ENCODE data around the gene TSN.
A peak's percentile ranks its signal among the peaks of the same experiment; 100 is the strongest.

The TSN gene

DNA sequence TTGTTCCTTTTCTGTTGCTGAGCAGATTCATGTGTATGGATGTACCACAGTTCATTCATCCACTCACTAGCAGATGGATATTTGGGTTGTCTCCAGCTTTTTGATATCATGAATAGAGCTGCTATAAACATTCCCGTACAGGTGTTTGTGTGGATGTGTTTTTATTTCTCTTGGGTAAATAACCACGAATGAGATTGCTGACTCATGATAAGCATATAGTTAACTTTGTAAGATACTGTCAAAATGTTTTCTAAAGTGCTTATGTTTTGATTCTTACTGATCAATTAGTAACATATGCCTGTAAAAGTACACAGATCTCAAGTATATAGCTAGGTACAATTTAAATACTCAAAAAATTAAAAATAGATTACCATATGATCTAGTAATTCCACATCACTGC is 27.7 kb downstream of the TSN start:
- peak; percentile 14 for DNase-seq (ENCODE audit: low read depth)
- TF ChIP-seq, protein P1, sequence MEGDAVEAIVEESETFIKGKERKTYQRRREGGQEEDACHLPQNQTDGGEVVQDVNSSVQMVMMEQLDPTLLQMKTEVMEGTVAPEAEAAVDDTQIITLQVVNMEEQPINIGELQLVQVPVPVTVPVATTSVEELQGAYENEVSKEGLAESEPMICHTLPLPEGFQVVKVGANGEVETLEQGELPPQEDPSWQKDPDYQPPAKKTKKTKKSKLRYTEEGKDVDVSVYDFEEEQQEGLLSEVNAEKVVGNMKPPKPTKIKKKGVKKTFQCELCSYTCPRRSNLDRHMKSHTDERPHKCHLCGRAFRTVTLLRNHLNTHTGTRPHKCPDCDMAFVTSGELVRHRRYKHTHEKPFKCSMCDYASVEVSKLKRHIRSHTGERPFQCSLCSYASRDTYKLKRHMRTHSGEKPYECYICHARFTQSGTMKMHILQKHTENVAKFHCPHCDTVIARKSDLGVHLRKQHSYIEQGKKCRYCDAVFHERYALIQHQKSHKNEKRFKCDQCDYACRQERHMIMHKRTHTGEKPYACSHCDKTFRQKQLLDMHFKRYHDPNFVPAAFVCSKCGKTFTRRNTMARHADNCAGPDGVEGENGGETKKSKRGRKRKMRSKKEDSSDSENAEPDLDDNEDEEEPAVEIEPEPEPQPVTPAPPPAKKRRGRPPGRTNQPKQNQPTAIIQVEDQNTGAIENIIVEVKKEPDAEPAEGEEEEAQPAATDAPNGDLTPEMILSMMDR (IDR thresholded peaks at IDR 0.05; ENCODE audit: control insufficient read depth, extremely low read depth, insufficient read depth), result no peak
- H3K4me3 ChIP-seq (ENCODE audit: low read depth, low read length), result no peak overlapping the region

DNA sequence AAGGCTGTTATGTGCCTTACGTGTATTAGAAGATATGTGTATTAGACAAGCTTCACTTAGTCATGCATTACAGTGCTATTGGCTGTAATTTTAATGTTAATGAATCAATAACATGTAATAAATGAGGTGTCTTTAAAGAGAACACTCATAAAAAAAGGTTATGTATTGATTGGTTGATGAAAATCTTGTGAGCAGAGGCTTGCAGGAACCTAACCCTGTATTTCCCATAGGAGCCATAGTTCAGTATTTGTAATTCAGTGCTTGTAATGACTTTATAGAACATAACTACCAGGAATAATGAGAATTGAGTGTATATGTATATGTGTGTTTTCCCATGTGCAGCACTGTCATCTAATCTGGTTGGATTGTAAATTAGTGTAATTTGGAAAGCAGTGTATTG is 33.2 kb downstream of the TSN start:
- TF ChIP-seq, protein P1 (IDR thresholded peaks at IDR 0.05; ENCODE audit: control insufficient read depth, extremely low read depth, insufficient read depth), result no peak
- no peak overlapping the region for H3K4me3 ChIP-seq (ENCODE audit: low read depth, low read length)
- no peak for DNase-seq (ENCODE audit: low read depth)

DNA sequence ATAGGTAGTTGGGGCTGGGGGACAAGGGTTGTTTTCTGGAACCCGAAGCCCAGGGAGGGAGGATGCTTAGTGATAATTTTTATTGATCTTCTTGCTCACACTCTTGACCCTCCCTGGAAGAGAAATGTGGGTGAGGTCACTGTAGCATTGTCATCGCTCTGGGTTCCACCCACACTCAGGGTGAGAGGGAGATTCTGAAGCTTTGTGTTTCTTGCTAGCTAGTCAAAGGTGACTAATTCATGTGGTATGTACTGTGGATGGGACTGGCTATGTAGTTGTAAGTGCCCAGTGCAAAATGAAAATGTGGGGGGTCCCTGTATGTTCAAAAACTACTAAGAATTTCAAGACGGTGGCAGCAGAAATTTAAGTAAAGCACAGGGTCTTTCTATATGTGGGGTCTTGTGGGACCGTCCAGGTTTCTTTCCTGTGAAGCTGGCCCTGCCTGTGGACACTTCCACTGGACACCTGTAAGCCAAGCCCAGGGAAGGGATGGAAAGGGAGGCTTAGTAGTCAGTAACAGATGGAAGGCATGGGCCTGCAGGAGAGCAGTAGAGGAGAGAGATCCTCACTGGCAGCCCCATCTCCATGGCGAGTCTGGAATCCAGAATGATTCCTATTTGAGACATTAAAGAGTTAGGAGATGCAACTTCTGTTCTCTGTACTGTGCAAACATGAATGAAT is 35.0 kb downstream of the TSN start:
- TF ChIP-seq, protein P1 (IDR thresholded peaks at IDR 0.05; ENCODE audit: control insufficient read depth, extremely low read depth, insufficient read depth), result no peak
- H3K4me3 ChIP-seq (ENCODE audit: low read depth, low read length), result no peak overlapping the region
- no peak for DNase-seq (ENCODE audit: low read depth)

DNA sequence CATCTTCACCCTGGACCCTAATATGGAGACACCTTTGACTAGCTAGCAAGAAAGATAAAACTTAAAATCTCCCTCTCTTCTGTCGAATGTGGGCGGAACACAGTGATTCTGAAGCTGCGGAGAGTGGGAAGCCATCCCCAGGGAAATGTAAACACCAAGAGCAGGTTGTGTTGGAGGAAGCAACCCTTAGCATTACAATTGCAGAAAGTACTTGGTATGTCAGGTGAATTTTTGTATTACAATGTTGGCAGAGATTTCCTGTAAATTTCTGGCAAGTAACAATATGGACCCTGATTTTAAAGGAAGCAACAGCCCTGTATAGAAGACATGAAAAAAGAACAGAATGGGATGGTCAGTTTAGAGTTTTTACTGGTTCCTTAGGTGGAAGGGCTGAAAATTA is 35.8 kb downstream of the TSN start:
- DNase-seq (ENCODE audit: low read depth), result no peak
- TF ChIP-seq, protein P1 (IDR thresholded peaks at IDR 0.05; ENCODE audit: control insufficient read depth, extremely low read depth, insufficient read depth), result no peak
- H3K4me3 ChIP-seq (ENCODE audit: low read depth, low read length), result no peak overlapping the region

DNA sequence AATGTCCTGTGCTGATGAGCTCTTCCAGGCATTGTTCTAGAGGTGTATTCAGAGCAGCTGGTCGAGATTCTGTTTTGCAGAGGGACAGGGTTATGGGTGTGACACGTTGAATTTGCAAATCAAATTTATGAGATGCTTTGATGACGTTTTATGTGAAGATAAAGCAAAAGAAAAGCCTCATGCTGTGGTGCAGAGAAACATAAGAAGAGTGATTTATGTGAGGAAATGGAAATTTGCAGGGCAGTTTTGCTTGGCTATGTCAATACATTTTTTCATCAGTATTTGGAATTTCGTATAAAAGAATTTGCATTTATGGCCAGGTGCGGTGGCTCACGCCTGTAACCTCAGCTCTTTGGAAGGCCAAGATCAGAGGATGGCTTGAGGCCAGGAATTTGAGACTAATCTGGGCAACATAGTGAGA is 36.4 kb downstream of the TSN start:
- DNase-seq (ENCODE audit: low read depth), result no peak
- TF ChIP-seq, protein P1 (IDR thresholded peaks at IDR 0.05; ENCODE audit: control insufficient read depth, extremely low read depth, insufficient read depth), result no peak
- H3K4me3 ChIP-seq (ENCODE audit: low read depth, low read length), result no peak overlapping the region

DNA sequence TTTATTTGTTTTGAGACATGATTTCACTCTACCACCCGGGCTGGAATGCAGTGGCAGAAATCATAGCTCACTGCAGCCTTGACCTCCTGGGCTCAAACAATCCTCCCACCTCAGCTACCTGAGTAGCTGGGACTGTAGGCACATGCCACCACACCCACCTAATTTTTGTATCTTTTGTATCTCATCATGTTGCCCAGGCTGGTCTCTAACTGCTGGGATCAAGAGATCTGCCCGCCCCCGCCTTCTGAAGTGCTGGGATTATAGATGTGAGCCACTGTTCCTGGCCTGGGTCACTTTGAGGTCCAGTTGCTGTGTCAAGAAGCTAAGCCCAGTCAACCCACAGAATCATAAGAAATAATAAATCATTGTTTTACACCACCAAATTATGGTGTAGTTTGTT is 38.4 kb downstream of the TSN start:
- H3K4me3 ChIP-seq (ENCODE audit: low read depth, low read length), result no peak overlapping the region
- DNase-seq (ENCODE audit: low read depth), result no peak
- TF ChIP-seq, protein P1 (IDR thresholded peaks at IDR 0.05; ENCODE audit: control insufficient read depth, extremely low read depth, insufficient read depth), result no peak

DNA sequence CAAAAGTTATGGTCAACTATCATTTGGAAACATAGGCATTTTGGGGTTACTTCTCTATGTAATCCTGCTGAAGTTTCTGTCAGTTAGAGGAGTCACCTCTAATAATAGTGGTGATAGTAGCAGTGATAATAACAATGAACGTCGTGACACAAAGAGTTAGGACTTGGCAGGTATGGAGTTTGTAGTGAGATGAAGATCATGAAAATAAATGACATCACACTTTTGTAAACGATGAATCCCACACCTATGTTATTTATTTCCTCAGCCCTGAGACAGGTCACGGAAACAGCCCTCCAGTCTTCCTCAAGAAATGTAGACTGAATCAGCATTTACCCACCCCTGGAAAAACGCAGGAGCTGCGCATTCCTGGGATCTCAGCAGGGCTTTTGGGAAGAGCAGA is 38.8 kb downstream of the TSN start:
- H3K4me3 ChIP-seq (ENCODE audit: low read depth, low read length), result no peak overlapping the region
- DNase-seq (ENCODE audit: low read depth), result no peak
- TF ChIP-seq, protein P1 (IDR thresholded peaks at IDR 0.05; ENCODE audit: control insufficient read depth, extremely low read depth, insufficient read depth), result no peak
